ENCODE data around the gene DPP10.

The DPP10 gene

DNA sequence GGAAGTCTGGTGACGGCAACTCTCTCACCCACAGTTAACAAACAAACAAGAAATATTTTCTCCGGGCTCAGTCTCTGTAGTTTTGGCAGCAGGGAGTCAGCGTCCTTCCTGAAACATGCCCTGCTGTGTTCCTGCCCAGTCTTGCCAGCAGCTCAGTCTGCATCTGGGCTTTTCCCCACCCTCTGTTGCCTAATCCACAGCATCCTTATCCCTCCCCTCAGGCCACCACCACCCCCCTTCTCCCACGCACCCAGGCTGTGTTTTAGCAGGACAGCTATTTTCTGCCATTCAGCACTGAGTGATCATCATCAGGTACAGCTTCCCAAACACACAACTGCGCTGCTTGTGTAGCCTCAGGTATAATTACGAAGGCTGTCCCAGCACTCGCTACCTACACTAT lies 168.2 kb downstream of the DPP10 start (continued):
- TF ChIP-seq, protein P1, sequence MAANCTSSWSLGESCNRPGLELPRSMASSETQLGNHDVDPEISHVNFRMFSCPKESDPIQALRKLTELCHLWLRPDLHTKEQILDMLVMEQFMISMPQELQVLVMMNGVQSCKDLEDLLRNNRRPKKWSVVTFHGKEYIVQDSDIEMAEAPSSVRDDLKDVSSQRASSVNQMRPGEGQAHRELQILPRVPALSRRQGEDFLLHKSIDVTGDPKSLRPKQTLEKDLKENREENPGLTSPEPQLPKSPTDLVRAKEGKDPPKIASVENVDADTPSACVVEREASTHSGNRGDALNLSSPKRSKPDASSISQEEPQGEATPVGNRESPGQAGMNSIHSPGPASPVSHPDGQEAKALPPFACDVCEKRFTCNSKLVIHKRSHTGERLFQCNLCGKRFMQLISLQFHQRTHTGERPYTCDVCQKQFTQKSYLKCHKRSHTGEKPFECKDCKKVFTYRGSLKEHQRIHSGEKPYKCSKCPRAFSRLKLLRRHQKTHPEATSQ (tag by site-specific recombination; IDR thresholded peaks at IDR 0.05), result no peak
- TF ChIP-seq ZNF544 (tag by site-specific recombination; IDR thresholded peaks at IDR 0.05) (no peak), ZBTB21 (tag by site-specific recombination; IDR thresholded peaks at IDR 0.05) (no peak), KLF7 (tag by site-specific recombination; IDR thresholded peaks at IDR 0.05; ENCODE audit: borderline replicate concordance) (no peak), ZNF623 (tag by site-specific recombination; IDR thresholded peaks at IDR 0.05) (no peak), ZNF521 (tag by site-specific recombination; IDR thresholded peaks at IDR 0.05) (no peak), ZNF274 (IDR thresholded peaks at IDR 0.05; ENCODE audit: low read length) (no peak), ZNF274 (tag by site-specific recombination; IDR thresholded peaks at IDR 0.05; ENCODE audit: borderline replicate concordance) (no peak)
- TF ChIP-seq, protein P2, sequence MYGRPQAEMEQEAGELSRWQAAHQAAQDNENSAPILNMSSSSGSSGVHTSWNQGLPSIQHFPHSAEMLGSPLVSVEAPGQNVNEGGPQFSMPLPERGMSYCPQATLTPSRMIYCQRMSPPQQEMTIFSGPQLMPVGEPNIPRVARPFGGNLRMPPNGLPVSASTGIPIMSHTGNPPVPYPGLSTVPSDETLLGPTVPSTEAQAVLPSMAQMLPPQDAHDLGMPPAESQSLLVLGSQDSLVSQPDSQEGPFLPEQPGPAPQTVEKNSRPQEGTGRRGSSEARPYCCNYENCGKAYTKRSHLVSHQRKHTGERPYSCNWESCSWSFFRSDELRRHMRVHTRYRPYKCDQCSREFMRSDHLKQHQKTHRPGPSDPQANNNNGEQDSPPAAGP (tag by site-specific recombination; IDR thresholded peaks at IDR 0.05), result no peak
- TF ChIP-seq, protein P3, sequence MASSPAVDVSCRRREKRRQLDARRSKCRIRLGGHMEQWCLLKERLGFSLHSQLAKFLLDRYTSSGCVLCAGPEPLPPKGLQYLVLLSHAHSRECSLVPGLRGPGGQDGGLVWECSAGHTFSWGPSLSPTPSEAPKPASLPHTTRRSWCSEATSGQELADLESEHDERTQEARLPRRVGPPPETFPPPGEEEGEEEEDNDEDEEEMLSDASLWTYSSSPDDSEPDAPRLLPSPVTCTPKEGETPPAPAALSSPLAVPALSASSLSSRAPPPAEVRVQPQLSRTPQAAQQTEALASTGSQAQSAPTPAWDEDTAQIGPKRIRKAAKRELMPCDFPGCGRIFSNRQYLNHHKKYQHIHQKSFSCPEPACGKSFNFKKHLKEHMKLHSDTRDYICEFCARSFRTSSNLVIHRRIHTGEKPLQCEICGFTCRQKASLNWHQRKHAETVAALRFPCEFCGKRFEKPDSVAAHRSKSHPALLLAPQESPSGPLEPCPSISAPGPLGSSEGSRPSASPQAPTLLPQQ (tag by site-specific recombination; IDR thresholded peaks at IDR 0.05), result no peak
- TF ChIP-seq, protein P4, sequence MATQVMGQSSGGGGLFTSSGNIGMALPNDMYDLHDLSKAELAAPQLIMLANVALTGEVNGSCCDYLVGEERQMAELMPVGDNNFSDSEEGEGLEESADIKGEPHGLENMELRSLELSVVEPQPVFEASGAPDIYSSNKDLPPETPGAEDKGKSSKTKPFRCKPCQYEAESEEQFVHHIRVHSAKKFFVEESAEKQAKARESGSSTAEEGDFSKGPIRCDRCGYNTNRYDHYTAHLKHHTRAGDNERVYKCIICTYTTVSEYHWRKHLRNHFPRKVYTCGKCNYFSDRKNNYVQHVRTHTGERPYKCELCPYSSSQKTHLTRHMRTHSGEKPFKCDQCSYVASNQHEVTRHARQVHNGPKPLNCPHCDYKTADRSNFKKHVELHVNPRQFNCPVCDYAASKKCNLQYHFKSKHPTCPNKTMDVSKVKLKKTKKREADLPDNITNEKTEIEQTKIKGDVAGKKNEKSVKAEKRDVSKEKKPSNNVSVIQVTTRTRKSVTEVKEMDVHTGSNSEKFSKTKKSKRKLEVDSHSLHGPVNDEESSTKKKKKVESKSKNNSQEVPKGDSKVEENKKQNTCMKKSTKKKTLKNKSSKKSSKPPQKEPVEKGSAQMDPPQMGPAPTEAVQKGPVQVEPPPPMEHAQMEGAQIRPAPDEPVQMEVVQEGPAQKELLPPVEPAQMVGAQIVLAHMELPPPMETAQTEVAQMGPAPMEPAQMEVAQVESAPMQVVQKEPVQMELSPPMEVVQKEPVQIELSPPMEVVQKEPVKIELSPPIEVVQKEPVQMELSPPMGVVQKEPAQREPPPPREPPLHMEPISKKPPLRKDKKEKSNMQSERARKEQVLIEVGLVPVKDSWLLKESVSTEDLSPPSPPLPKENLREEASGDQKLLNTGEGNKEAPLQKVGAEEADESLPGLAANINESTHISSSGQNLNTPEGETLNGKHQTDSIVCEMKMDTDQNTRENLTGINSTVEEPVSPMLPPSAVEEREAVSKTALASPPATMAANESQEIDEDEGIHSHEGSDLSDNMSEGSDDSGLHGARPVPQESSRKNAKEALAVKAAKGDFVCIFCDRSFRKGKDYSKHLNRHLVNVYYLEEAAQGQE (tag by site-specific recombination; IDR thresholded peaks at IDR 0.05), result no peak

DNA sequence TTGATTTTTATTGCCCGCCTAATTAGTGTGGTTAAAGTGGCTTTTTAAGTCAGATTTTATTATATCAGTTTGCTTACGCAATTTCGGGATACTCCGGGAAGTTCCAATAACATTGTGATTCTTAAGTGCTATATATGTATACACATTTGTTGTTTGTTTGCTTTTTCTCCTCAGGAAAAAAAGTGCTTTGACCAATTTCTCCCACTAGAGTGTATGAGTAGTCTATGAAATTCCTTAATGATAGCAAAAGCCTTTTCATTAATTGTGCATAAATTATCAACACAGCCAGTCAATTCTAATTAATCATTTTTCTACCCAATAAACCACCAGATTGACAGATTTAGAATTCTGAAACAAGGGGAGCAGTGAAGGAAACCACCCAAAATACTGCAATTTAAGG lies 172.2 kb downstream of the DPP10 start:
- POLR2A ChIA-PET, result no interaction called here
- TF ChIP-seq, protein P5, sequence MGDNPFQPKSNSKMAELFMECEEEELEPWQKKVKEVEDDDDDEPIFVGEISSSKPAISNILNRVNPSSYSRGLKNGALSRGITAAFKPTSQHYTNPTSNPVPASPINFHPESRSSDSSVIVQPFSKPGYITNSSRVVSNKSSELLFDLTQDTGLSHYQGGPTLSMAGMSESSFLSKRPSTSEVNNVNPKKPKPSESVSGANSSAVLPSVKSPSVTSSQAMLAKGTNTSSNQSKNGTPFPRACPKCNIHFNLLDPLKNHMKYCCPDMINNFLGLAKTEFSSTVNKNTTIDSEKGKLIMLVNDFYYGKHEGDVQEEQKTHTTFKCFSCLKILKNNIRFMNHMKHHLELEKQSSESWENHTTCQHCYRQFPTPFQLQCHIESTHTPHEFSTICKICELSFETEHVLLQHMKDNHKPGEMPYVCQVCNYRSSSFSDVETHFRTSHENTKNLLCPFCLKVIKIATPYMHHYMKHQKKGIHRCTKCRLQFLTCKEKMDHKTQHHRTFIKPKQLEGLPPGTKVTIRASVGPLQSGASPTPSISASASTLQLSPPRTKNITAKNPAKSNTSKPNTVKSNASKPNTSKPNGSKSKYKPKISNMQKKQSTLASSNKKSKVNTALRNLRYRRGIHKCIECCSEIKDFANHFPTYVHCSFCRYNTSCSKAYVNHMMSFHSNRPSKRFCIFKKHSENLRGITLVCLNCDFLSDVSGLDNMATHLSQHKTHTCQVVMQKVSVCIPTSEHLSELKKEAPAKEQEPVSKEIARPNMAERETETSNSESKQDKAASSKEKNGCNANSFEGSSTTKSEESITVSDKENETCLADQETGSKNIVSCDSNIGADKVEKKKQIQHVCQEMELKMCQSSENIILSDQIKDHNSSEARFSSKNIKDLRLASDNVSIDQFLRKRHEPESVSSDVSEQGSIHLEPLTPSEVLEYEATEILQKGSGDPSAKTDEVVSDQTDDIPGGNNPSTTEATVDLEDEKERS (tag by site-specific recombination; IDR thresholded peaks at IDR 0.05), result no peak
- TF ChIP-seq RBAK (tag by site-specific recombination; IDR thresholded peaks at IDR 0.05) (no peak), ZSCAN16 (tag by site-specific recombination; IDR thresholded peaks at IDR 0.05) (no peak), TCF7L2 (IDR thresholded peaks at IDR 0.05; ENCODE audit: borderline replicate concordance, low read depth, low read length) (no peak), ZNF76 (tag by site-specific recombination; IDR thresholded peaks at IDR 0.05; ENCODE audit: borderline replicate concordance, low read depth) (no peak), ZSCAN23 (tag by site-specific recombination; IDR thresholded peaks at IDR 0.05) (no peak), ZNF571 (tag by site-specific recombination; IDR thresholded peaks at IDR 0.05) (no peak), ZNF211 (tag by site-specific recombination; IDR thresholded peaks at IDR 0.05; ENCODE audit: low read depth) (no peak), ZNF214 (tag by site-specific recombination; IDR thresholded peaks at IDR 0.05; ENCODE audit: borderline replicate concordance) (no peak), ZNF843 (tag by site-specific recombination; IDR thresholded peaks at IDR 0.05) (no peak), ZNF112 (tag by site-specific recombination; IDR thresholded peaks at IDR 0.05) (no peak), ZNF473 (tag by site-specific recombination; IDR thresholded peaks at IDR 0.05) (no peak)
- TF ChIP-seq, protein P6, sequence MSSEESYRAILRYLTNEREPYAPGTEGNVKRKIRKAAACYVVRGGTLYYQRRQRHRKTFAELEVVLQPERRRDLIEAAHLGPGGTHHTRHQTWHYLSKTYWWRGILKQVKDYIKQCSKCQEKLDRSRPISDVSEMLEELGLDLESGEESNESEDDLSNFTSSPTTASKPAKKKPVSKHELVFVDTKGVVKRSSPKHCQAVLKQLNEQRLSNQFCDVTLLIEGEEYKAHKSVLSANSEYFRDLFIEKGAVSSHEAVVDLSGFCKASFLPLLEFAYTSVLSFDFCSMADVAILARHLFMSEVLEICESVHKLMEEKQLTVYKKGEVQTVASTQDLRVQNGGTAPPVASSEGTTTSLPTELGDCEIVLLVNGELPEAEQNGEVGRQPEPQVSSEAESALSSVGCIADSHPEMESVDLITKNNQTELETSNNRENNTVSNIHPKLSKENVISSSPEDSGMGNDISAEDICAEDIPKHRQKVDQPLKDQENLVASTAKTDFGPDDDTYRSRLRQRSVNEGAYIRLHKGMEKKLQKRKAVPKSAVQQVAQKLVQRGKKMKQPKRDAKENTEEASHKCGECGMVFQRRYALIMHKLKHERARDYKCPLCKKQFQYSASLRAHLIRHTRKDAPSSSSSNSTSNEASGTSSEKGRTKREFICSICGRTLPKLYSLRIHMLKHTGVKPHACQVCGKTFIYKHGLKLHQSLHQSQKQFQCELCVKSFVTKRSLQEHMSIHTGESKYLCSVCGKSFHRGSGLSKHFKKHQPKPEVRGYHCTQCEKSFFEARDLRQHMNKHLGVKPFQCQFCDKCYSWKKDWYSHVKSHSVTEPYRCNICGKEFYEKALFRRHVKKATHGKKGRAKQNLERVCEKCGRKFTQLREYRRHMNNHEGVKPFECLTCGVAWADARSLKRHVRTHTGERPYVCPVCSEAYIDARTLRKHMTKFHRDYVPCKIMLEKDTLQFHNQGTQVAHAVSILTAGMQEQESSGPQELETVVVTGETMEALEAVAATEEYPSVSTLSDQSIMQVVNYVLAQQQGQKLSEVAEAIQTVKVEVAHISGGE (tag by site-specific recombination; conservative IDR thresholded peaks at IDR 0.05; ENCODE audit: low read depth), result no peak

More for the DNA sequence above, 172.2 kb downstream of the DPP10 start:
- CTCF ChIA-PET, result interaction anchor here (0.7 kb wide), 1 partner anchor 357 kb away, joined by 3 read pairs; no protein-coding TSS in a partner anchor
- Histone ChIP-seq H3K27ac (ENCODE audit: extremely low read depth, low read depth, low read length) (no peak overlapping the region), H3K4me1 (ENCODE audit: control insufficient read depth, insufficient read depth, low read length) (no peaks in the 10 kb centered on the region), H3K4me3 (ENCODE audit: low read depth, low read length) (no peak overlapping the region), H3K9me3 (ENCODE audit: control insufficient read depth, insufficient read depth, low read depth, low read length) (no peaks in the 10 kb centered on the region), H3K36me3 (ENCODE audit: control insufficient read depth in 2 of 2, insufficient read depth in 1 of 2, low read length in 2 of 2) (no peaks in the 10 kb centered on the region)
